Esophagus squamous epithelium (tissue), 4 donors: Measurements from ENCODE around the gene NGDN.

Experiments used
- CTCF ChIP-seq, 6 experiments: fragments of 450-650 bp in 4 of 6; fragments of 200-600 bp in 2 of 6; sonication (generic) in 2 of 6; IDR thresholded peaks; one replicate each; pipeline ENCODE4 v1.5.1; 2016 to 2019; ENCODE audit warnings: antibody characterized with exemption in 6 of 6, mild to moderate bottlenecking in 4 of 6, moderate library complexity in 4 of 6
- POLR2A ChIP-seq, 4 donors: fragments of 450-650 bp; IDR thresholded peaks; one replicate each; pipeline ENCODE4 v1.6.1; 2017; ENCODE audit warnings: antibody characterized with exemption in 4 of 4, mild to moderate bottlenecking in 4 of 4, moderate library complexity in 3 of 4

GRCh38 chr14:23464700-23465099 lies 4.8 kb upstream of the NGDN start:
- no peak for TF ChIP-seq CTCF (IDR thresholded peaks at IDR 0.05)
- no peak for TF ChIP-seq POLR2A (IDR thresholded peaks at IDR 0.05)
